HG02588 (cell line): ENCODE measurements around the gene DHCR7.
"Not testable (repeated sequence)": the region's sequence is repeated elsewhere in the genome, so short reads cannot be mapped to it uniquely, and the experiment has no call there.

Experiments
- ATAC-seq: cut with Tn5 transposase; IDR thresholded peaks from one replicate; pipeline ENCODE4 v1.9.1; 2021; ENCODE audit warnings: mild to moderate bottlenecking, moderate library complexity; ENCODE audit not compliant: unreplicated experiment

Gene DHCR7

DNA sequence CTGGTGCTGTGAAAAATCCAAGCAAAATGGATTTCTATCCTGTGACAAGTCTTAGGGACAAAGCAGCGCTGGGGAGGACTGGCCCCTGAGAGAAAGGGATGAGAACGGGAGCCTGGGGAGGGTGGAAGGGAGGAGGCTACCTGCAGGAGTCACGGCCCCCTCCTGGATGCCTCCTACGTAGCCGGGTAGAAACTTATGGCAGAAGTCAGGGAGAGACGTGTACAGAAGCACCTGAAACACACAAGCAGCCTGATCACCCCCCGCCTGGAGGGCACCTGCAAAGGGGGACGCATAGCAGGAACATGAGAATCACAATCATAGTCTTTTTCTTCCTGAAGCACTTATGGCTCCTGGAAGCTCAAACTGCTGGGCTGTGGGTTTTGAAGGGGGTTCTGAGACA is 6.1 kb downstream of the DHCR7 start:
- no peak for ATAC-seq

DNA sequence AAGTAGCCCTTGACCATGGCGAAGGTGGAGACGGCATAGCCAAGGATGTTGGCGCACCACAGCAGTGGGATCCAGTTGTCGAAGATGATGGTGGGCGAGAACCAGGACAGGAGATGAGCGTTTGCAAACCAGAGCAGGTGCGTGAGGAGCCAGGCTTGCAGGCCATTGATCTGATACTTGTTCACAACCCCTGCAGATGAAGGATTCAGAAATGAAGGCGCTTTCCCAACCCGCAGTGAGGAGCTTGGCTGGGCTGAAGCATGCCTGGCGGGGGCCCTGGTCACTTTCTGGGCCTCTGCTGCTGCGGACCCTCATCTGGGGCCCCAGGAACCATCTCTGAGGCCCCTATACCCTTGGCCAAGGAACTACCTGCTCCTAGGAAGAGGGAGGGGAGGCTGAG is 6.9 kb downstream of the DHCR7 start:
- no peak for ATAC-seq

DNA sequence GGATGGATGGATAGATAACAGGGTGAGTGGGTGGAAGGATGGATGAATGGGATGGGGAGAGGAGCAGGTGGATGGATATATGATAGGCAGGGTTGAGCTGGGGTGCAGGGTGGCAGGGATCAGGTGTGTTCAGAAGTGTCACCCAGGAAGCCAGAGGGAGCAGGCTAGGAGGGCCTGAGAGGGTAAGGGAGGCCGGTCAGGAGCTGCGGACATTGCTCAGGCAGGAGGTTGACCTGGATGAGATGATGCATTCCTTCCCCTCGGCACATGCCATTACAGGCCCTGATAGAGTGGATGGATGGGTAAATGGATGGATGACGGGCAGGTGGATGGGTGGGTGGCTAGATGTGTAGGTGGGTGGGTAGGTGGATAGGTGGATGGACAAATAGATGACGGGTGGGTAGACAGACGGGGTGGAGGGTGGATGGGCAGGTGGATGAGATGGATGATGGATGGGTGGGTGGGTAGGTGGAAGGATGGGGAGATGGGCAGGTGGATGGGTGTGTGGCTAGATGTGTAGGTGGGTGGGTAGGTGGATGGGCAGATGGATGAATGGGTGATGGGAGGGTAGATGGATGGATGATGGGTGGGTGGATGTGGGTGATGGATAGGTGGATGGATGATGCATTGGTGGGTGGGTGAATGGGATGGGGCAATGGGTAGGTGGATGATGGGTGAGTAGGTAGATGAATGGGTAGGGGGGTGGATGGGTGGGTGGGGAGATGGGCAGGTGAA is 8.0 kb downstream of the DHCR7 start:
- no peak for ATAC-seq

DNA sequence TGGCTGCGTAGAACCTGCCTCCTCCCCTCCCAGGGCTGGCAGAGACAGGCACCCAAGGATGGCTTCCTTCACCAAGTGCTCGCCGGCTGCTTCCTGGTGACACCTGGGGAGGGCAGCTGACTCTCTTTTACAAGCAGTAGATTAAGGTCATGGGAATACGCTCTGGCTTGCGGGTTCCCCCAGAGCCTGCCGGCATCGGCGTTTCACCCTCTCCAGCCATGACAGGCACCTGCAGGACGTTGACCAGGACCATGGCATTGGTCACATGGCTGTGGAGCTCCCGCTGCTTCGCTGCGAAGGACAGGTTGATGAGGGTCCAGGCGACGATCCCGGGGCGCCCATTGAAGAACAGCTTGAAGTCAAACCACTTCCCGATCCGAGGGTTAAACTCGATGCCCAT is 9.5 kb downstream of the DHCR7 start:
- no peak for ATAC-seq

DNA sequence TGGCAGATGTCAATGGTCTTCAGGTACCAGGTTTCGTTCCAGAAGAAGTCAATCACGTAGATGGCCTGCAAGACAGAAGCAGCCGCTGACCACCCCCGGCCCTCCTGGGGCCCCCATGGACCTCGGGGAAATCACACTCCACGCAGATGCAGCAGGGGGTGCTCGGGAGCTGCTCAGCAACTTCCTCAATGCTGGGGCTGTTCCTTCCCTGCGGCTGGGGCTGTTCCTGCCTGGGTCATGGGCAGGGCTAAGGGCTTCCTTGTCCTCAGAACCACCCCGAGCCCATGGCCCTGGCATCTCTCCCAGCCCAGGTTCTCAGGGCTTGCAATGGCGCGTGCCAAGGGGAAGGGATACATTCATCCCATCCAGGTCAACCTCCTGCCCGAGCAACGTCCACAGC is 10.3 kb downstream of the DHCR7 start:
- ATAC-seq = no peak

DNA sequence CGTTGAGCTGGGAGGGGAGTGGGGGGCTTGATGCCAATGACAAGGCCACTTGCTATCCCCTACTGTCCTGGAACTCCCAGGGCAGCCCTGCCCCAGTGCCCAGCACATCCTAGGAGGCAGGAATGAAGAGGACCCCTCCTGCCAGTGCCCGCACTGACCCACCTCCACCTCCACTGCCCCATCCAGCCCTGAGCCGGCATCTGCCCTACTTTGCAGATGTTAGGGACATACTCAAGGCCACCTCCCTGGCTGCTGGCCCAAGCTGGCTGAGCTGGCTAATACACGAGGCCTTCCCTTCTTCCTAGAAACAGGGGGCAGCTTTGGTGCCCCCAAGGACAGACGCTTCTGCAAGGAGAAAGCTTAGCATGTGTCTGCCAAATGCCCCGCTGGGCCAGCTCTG is 10.8 kb downstream of the DHCR7 start:
- ATAC-seq = no peak

DNA sequence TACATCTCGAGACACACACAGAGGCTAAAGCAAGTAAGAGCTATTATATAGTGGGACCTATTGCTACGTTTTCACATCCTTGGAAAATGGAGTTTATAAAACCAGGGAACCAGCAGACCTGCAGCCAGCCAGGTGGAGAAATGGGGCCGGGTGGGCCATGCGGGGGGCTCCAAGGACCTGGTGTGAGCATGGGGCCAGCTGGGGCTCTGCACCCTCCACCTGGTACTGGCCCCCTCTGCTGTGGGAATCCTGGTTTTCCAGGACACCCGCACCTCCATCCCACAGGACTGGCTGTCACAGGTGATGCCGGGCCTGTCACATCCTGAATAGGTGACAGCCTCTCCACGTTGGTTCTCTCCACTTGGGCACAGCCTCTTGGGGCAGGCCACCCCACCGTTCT is 11.3 kb downstream of the DHCR7 start:
- no peak for ATAC-seq

DNA sequence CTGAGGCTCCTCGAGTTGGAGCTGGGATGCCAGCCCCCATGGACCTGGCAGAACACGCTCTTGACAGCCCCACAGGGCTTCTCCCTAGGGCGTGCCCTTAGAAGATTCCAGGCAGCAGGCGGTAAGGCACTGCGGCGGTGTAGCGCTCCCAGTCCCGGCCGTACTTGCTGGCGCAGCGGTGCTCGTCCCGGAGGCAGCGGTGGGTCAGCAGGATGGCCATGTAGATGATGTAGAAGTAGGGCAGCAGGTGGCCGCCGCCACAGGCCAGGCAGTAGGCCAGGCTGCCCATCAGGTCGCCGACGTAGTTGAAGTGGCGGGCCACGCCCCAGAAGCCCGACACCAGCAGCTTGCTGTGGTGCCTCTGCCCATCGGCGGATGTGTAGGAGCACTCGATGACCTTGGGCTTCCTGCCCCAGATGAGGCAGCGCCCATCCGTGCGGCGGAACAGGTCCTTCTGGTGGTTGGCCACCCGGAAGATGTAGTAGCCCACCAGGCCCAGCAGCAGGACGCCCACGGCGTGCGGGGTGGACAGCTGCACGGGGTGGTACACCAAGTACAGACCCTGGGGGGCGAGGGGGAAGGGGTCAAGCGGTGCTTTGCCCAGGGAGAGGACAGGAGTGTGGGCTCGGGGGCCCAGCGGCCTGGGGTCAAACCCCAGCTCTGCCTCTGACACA is 12.8 kb downstream of the DHCR7 start:
- no peak for ATAC-seq

DNA sequence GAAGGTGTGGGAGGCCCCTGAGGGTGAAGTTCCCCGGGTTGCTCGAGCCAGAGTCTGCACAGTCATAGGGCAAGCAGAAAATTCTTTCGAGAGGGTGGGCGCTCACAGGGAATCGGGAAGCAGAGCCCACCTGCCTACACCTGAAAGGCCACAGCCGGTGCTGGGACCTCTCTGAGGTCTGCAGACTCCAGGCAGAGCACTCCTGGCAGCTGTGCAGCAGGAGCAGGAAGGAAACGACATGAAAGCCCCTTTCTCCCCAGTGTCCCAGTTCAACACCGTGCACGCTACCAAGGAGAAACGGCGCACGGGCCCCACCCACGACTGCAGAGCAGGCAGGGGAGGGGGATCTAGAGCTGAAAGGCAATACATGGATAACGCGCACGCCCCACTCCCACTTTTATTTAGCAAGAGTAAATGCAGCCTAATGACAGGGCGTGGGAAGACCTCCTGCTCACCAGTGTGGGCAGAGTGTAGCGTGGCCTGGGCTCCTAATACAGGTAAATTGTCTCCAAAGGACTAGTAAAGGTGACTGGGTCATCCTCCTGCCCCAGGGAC is 13.5 kb downstream of the DHCR7 start:
- ATAC-seq = no peak

DNA sequence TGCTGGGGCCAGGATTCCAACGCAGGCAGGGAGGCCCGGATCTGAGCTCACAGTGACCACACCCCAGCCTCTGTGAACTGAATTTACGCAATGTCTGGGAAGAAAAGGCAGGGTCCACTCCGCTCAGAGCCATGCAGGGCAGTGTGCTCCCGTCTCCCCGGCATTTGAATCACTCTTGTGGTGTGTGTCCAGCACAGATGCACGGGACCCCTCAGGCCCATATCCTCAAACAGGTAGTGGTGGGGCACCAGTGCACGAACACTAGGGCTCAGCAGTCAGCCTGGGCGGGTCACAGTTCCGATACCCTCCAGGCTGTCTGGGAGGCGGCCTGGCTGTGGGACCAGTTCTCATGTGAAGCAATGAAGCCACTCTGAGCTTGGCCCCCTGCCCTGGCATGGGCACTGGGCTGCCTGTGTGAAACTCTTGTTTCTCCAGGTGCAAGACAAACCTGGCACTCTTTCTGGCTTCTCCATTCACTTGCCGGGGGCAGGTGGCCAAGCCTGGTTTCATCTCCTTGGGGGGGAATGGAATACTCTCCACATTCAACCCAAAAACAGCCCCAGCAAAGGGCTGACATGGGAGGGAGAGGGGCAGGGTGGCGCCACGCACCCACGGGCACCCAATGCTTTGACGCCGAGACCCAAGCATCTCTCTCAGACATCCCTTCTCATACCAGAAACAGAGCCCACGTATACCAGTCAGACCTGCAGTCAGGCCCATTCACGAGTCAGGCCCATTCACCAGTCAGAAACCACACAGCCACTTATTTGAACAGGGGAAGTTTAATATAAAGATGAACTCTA is 14.3 kb downstream of the DHCR7 start:
- no peak for ATAC-seq

DNA sequence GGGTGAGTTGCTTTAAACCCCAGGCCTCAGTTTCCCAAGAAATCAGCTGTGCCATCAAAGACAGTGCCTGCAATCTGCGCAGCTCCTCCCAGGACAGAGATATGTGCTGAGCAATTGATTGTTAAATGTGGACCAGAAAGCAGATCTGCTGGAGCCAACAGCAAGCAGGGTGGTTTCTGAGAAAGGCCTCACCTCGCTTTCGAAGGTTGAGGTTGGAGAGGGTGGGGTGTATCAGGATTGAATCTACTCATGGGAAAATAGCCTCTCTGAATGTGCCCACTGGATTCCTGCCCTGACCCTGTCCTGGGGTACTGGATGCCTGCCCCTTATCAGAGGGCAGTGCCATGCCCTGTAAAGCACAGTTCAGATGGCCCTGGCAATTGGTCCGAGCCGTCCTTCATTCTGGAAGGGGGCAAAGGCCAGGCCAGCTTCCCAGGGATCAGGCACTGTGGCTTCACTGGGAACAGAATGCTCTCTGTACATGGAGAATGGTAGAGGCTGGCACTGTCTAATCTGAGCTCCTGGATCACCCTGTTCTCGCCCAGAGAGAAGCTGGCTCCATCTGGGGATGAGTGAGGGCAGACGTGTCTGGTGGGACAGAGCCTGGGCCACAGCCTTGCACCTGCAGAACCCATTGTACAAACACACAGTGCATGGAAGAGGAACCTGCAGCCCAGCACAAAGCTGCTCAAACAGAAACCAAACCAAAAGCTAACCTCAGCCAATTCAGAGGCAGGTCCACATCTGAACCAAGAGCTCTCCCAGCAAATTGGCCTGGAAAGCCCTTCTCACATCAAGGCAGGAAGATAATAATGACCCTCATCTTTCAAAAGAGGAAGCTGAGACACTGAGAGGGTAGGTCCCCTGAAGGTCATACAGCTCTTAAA is 15.2 kb downstream of the DHCR7 start:
- no peak for ATAC-seq

DNA sequence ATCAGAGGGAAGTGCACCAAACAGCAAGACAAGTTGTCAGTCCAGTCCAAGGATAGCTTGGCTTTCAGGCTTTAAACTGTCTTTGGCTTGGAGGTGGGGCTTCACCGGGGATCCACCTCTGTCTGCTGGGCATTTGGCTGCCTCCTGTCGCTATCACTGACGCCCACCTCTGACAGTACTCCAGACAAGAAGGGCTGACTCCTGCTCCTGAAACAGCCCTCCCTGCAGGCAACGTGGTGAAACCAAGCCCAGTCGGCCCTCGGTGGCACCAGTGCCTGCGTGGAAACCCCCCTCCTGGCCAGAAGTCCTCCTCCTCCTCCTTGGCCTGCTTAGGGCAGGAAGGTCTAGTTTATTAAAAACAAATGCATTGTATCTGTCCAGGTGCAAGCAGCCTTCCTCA is 16.9 kb downstream of the DHCR7 start:
- no peak for ATAC-seq

DNA sequence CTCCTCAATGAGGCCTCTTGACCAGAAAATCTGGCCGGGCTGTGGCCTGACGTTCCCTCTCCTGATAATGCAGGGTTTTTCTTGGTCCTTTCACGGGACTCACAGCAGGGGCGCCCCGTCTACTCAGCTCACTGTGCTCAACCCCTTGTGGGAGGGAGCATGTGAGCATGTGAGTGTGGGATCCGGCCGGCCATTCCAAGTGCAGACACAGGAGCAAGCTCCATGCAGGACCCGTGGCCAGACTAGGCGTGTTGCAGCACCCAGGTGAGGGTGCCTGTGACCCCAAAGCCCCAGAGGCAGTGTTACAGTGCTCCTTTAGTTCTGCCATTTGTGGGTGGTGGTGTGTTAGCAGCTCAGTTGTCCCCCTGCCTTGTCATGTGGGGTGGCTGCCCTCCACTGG is 18.0 kb downstream of the DHCR7 start:
- no peak for ATAC-seq

DNA sequence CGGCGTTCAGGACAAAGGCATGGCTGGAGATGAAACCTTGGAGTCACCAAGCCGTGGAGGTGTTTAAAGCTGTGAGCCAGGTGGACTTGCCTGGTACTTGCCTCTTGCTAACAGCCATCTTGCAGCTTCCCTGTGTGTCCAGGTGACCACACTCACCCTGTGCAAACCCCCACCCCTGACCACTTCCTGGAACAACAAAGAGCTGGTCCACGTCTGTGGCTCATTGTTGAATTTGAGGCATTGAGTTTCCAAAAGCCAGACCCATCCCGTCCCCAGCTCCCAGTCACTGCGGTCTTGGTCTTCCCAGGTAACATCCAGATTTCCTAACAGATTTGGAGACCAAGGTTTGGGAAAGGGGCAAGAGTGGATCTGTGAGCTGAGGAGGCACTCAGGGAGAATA is 18.5 kb downstream of the DHCR7 start:
- no peak for ATAC-seq

DNA sequence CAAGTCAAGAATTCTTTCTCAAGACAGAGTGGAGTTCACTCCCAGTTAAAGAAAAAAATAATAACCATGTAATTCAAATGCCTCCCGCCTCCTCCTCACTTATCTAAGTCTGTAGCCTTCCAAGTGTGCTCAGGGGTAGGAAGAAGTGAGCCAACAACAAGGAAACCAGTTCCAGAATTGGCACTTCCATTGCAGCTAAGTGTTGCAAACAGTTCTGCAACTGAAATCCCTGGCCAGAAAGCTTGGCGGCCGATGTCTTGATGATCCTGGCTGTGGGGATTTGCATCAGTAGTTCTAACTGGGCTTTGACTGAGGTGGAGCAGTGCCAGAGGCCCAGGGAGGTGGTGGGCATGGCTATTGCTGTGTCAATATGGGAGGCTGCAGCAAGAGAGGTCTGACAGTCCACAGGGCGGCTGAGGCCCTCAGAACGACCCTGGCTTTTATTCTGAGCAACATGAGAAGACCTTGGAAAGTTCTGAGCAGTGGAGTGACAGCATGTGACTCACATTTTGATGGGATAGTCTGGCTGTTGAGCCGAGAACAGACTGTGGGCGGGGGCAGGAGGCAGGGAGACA is 19.2 kb downstream of the DHCR7 start:
- no peak for ATAC-seq

DNA sequence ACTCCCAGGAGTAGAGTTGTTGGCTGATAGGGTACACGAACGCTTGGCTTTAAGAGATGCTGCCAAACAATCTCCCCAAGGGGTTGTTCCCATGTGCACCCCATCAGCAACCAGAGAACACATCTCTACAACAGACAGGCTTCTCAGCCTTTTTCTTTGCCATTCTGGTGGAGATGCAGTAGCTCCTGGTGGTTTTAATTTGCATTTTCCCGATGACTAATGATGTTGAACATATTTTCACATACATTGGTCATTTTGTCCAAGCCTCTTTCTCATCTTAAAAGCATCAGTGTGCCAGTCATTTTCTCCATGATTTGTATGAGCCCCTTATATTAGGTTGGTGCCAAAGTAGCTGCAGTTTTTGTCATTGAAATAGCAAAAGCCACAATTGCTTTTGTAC is 21.8 kb downstream of the DHCR7 start:
- ATAC-seq = no peak

DNA sequence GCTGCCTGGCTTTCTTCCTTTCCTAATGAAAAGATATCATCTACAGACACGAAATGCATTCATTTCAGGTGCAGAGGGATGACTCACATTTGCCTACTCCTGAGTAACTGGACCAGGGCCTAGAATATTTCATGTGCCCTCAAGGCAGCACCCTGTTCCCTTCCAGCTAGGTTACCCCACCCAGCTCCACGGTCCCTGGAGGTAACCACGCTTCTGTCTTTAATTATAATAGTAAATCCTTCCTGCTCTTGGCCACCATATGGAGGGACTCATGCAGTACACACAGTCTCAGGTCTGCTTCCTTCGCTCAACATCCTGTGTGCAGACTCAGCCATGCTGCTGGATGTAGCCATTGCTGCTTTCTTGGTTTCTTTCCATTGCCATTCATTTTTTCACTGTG is 22.3 kb downstream of the DHCR7 start:
- ATAC-seq = no peak

DNA sequence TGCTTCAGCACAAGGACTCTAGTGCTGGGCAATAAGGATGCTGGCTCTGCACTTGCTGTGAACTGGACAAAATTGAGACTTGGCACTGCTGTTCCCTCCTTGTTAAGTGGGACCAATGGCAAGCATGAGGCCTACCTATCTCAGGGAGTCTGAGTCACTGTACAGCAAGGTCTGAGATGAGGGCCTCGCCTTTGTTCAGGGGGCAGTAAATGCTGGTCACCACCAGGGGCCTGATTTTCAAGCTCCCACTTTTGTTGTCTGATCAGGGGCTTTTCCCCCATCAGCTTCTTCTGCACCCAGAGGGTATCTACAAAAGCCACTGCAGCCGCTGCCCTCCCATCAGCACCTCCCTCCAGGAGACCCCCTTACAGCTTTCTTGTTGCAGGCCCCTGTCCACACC is 22.8 kb downstream of the DHCR7 start:
- no peak for ATAC-seq

DNA sequence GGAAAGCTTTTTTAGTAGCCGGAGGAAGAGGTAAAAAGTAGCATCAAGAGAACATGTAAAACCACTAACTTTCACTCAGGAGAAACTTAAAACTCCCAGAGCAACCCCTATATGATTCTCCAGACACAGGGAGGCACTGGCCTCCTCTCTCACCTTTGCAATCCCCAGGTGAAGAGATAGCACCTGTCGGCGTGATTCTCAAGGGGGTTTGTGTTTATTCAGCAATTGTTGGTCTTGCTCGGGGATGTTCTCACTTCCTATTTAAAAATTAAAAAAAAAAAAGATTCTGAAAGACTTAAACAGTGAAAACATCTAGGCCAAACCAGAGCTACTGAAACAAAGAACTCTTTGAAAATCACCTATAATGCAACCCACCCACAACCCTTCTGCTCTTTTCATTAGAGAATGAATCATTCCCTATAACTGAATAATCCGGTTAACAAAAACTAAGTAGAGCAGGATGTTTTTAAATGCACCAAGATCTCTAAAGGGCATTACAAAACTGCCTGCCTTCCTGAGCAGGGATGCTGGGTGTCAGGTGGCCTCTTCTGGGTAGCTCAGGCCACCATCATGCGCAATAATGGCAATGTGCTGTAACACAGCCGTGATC is 24.9 kb downstream of the DHCR7 start:
- no peak for ATAC-seq

DNA sequence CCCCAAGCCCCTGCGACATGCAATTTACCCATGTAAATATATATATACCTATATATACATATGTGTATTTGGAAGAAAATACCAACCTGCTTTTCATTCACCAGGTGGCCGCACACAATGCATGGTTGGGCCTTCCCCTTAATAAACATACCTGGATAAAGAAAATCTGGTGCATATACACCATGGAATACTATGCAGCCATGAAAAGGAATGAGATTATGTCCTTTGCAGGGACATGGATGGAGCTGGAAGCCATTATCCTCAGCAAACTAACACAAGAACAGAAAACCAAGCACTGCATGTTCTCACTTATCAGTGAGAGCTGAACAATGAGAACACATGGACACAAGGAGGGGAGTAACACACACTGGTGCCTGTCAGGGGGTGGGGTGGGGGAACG is 25.9 kb downstream of the DHCR7 start:
- ATAC-seq = not testable (repeated sequence)
